DMS 273 (cell line): ENCODE data around the gene TTLL6.
A peak's percentile ranks its signal among the peaks of the same experiment; 100 is the strongest.

Experiments
- DNase-seq: peaks from one replicate; lab custom pipeline; 2025; ENCODE audit not compliant: unreplicated experiment; lab: John Stamatoyannopoulos, UW

The TTLL6 gene

DNA sequence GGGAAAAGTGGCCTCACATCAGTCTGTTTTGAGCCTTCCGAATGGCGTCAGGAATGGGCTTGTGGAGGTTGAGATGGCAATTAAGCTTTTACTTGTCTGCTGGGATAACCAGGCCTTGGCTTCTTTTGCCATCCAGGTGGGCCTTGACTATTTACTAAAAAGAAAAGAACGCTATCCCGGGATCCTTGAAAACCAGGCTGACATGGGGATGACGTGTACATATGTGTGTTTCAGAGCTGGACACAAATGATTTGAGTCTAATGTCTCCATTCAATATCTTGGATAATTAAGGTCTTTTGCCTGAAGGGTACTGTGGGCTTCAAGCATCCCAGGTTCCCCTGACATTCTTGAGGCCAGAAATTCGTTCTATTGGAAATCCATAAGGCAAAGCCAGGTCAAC is 55.9 kb downstream of the TTLL6 start:
- no peak for DNase-seq

DNA sequence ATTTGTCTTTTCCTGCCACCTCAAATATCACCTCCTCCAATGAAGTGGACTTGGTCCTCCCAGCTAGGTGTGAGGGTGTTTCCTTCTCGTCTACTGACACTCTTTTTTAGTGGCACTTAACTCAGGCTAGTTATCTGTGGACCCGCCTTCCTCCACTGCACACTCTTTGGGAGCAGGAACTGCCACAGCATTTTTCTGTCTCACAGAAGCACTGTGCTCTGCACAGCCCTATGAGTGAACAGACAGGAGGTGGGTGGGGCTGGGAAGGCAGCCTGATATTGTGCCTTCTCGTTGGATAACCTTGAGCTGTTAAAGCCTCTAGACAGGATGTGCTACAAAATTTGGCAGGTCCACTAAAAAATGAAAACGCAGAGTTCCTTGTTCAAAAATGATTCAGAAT is 56.6 kb downstream of the TTLL6 start:
- DNase-seq = no peak

DNA sequence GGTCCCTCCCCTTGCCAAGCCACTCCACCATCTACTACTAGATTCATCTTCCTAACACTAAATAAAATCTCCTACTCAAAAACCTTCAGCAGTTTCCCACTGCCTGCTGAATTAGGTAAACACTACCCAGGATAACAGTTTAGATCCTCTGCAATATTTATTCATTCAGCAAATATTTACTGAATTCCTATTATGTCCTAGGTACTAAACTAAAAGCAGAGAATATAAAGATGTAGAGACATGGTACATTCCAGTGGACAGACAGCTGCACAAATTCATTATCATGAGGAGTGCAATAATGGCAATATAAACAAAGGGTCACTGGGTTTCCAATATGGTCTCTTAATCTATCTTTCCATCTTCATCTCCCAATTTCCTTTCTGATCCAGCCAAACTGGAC is 57.7 kb downstream of the TTLL6 start:
- no peak for DNase-seq

DNA sequence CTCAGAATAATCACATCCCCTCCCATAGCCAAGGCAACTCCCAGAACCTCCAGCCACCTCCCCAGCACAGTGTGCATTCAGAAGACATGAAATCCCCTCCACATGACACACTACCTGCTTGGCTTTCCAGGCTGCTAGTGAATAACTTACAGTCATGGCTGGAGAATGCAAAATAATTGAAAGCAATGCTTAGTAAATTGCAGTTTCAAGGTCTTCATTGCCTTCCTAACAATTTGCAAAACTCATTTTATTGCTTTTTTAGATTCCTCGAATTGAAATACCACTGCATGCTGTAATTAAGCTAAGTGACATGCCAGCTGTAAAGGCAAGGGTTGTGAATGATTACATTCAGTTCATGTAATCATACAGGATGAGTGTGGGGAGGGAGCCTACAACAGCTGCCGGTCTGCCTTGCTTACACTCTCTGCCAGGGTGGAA is 59.5 kb downstream of the TTLL6 start:
- DNase-seq = no peak

DNA sequence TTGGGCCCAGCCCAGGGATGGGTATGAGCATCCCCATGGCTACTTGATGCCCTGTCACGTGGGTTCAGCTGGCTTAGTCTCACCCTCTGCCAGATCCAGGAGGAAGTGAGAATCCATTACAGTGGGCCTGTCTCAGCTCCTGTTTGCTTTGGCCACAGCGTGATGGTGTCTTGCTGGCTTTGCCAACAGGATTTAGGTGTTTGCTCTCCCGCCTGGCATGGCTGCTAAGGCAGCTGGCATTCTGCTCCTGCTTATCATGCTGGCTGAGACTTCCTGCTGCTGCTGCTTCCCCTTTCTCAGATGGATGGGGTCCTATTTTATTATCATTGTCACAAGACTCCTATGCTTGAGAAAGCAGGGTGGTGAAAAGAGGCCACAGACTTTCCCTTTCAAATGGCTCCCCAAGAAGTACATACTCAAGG is 60.2 kb downstream of the TTLL6 start:
- DNase-seq = no peak

DNA sequence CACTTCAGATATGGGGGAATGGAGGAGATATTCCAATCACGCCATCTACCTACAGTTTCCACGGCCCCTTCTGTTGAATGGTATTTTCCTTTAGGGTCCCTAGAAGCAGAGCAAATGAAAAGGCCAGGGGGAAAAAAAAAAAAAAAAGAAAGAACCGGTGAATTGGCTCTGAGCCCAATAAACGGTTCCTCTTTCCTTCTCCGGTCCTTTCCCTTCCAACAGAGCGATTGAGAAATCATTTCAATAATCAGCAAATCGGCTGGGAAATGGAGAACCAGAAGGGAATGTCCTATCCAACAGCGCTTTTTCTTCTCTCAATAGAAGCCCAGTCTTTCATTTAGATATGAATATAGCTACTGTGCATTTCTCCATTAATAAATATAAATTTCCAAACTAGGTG is 61.7 kb downstream of the TTLL6 start:
- no peak for DNase-seq

DNA sequence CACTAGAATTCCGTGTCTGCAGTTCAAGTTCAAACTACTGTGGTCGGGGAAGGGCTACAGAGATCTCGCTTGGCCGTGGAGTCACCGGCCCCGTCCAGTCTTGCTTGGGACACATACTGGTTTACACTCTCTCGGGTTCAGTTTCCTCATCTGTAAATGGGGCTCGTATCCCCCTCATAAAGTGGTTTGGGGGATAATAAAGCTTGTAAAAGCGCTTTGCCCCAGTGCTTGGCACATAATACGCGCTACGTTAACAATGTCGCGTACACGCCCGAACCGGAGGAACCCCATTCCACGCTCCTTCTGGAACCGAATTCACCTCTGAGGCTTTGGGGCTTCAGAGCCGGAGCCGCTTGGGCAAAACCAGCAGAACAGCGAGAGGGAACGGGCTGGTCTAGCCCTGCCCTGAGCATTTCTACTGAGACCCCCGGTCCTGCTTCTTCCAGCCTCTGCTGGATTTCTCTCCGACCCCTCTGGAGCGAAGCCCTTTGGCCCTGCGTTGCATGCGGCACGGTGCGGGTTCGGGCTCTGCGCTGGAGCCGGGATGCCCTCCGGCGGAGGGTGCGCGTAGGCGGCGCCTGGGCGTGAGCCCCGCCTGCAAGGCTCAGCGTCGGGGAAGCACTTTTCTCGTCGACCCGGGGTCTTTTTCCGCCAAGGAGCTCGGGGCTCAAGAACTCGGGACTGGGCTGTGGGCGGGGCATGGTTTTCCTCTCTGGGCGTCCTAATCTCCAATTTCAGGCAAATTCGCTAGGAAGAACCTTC is 62.3 kb downstream of the TTLL6 start:
- DNase-seq = no peak

DNA sequence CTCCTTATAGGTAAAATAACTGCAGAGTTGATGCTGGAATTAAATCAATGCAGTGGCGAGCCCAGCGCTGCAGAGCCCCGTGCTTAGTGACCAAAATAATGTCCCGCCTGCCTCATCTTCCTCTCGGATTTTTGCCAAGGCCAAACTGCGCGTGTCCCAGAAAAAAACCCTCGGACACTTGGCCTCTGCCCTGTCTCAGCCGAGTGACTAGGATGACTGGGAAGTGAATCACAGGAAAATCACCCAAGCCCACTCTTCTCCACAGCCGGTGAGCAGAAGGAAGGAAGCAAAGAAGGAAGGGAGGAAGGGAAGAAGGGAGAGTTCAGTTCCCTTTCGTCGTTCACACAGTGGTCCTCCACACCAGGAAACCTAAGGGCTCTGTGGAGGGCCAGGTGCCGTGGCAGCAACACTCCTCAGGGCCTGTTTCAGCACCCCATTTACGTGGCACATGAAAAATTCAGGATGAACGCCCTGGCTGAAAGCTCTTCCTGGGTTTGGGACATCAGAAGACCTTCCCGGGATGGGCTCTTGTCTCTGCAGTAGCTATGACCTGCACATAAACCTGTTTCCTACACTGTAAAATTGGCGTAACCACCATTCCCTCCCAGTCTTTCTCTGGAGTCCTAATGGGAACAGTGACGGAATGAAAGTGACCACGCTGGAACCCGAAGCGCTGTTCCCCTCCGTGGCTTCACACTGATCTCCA is 63.1 kb downstream of the TTLL6 start:
- DNase-seq = no peak

DNA sequence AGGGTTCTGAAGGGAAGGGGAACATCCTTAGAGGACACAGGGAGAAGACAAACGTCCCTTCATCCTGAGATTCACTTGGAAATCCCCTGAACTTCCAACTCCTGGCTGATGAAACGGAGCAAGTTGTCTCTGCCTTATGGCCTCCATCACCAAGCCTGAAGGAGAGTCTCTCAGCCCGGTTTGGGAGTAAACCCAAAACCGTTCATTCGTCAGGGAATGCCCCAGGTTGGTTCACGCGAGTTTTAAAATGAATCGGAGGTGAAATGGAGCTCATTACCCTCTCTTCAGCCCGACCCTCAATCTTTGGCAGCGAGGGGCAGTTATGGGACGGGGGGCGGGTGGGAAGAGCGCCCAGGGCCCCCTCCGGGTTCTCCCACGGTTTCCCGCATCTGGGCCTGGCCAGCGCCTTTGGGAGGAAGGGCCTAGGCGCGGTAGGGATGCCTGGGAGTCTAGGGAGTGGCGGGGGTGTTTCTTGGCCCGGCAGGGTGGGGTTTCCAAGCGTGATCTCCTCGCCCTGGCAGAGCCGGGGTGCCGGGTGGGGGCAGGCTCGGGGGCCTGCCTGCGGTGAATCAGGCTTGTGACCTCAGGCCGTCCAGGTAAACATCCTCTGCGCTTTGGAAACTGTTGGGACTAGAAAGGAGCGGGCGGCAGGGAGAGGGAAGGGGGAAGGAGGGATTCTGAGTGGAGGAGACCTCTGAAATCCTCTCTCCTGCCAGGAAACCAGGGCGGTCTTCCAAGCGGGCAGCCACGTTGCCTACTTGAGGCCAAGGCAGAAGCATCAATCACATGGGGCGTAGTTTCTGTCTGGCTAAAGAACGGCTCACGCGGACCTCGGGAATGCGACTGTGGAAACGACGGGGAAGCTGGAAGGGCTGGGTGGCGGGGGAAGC is 64.4 kb downstream of the TTLL6 start:
- no peak for DNase-seq

DNA sequence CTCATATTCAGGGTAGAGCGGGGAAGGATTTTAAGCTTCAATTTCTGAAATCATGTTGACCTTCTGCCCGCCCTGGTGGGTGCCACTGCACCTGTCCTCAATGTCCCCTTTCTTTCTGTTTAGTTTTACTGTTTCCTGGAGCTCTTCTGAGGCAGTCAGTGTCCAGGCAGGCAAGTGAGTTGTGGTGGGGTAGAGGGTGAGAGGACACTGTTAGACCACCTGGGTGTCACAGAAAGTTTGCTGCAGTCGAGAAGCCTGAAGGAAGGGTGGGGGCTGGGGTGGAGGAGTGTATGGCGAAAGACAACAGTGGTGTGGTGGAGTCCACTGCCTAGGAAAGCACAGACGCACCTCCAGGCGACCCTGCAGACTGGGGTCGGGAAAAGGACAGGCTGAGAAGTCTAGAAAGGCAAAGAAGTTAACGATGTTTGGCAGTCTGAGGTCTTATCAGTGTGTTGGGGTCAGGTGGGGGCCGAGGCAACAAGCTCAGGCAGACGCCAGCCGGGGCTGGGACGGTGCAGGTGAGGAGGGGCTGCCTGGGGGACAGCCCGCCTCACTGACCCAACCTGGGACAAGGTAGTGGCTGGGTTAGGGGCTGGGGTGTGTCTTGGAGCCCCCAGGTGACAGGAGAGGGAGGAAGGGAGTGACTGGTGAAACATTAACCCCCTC is 65.2 kb downstream of the TTLL6 start:
- DNase-seq = no peak

DNA sequence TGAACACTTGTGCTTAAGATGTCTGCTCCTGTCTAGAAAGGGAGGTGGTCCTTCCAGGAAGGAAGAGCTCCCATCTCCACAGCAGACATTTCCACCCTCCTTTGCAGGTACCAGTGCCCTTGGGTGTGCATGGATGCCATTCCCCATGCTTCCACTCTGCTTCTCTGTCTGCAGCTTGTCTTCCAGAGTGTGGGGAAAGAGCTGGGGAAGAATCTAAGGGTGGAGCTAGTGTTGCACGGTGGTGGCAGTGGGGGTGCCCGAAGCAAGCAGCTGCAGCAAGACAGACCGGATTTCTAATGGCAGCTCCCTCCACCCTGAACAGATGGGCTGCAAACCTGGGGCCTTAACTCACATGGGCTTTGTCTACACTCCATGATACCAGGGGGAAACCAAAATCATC is 65.9 kb downstream of the TTLL6 start:
- peak; percentile 27 for DNase-seq

DNA sequence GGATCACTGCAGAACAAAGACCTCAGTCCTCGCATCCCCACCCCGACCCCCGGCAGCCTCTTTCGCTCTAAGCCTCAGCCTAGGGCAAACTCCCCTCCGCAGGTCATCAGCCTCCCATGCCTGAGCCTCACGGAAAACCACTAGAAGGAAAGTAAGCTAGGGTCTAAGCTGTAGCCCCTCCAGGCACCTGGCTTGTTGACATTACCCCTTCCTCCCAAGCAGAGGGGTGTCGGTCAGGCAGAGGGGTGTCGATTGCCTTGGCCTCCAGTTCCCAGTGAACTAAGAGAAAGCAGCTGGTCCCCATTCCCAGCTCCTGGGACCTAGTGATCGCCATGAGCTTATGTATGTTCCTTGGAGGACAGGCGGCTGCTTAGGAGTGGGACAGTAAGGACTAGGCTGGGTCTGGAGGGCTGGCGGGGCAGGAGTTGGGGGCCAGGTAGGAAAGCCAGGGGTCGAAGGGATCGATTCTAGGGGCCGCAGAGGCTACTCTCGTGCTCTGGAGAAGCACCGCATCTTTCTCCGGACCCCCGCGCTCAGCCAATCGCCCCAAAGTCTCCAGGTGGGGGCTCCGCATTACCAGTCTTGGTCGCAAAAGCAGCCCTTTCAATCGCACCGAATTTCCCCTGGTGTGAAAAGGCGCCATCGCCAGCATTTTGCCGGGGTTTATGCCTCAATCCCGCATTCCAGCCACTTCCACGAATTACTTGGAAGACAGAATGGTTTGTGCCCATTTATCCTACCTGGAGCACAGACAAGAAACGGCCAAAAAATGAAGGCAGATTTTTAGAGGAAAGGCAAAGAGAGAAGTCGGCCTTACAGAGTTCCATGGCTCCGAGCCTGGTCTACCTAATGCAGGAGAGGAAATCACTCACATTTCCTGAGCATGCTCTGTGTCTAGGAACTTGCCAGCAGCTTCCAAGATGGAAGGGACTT is 67.1 kb downstream of the TTLL6 start:
- DNase-seq = no peak

DNA sequence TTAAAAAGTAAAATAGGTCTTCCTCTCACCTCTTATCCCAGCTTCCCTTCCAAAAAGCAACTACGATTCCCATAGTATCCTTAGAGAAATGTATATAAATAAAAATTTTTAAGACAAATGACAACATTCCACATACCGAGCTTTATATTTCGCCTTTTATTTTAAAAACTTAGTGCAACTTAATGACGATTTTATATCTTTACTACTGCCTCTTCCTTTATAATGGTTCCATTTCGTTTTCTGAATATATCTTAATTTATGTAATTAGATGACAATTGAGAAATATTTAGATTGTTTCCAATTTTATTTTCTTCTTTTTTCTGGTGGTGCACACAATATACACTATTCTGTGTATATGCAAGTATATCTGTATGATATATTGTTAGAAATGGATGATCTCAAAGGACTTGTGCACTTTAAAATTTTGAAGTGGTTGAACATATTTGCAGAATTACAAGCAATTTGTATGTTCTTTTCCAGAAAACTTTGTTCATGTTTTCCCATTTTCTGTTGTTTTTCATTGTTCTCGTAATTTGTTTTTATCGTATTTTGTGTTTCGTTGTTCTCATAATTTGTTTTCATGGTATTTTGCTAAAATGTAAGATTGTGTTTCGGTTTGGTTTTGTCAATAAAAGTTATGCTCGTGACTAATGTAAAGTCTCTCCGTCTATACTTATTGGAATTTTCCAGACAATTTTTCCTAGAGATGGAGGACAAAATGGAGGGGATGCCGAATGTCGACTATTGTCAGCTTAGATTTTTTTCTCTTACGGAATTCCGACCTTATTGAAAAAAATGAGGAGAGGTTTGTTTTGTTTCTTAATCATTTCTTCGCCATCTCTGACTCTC is 68.1 kb downstream of the TTLL6 start:
- DNase-seq = no peak

DNA sequence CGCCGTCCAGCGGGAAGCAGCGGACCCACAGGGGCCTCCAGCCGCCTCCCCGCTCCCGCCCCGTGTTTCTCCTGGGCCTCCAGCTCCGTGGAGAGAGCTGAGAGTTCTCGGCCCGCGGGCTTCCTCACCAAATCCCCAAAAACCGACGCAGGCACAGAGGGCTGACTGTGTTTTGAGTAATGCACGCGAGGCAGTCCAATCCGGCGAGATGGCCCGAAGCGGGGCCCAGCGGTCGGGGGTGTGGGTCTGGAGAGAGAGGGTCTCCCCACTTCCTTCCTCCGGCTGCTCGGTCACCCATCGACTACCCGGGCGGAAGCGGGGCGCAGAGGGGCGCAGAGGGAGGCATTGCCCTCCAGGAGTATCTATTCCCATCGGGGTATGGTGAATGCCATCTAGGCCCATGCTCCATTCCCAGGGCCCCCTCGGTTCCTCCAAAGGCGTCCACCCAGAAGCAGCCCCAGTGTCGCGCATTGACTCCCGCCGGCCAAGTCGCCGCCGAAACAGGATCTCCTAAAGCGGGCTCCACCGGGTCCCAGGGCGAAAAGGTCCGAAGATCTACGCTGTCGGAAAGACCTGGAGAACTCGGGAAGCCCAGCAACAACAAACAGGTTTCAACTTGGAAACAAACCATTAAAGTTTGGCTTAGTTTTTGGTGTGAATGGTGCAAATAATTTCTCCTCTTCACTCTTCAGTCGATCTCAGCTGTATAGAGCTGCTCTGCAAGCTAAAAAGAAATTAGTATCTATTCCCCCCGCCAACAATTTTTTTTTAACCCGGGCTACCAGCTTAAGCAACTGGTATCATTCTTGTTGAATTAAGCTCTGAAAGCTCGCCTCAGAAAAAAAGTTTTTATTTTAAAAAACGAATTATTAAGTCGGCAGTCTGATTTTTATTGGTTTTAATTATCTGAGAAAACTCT is 69.3 kb downstream of the TTLL6 start:
- no peak for DNase-seq

DNA sequence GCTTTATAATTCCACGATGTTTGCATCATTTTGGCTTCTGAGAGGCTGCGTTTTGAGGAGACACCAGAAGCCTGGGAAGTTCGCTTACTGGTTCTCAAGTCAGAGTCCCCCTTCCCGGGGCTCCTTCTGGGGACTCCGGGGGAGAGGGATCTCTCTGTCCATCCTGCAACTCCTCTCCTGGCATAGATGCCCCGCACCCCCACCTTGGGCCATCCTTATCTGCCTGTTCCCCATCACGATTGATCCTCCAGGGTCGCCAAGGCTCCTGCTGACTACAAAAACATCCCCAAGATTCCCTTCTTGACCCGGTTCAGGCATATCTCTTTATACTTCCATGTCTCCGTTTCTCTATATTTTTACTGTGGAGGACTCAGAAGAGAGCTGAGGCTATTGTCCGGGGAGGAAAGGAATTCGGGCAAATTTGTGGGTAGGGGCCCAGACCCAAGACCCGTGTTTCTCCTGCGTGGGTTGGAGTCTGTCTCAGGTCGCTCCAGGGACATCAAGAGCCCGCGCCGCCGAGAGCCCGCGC is 70.0 kb downstream of the TTLL6 start:
- DNase-seq = no peak

DNA sequence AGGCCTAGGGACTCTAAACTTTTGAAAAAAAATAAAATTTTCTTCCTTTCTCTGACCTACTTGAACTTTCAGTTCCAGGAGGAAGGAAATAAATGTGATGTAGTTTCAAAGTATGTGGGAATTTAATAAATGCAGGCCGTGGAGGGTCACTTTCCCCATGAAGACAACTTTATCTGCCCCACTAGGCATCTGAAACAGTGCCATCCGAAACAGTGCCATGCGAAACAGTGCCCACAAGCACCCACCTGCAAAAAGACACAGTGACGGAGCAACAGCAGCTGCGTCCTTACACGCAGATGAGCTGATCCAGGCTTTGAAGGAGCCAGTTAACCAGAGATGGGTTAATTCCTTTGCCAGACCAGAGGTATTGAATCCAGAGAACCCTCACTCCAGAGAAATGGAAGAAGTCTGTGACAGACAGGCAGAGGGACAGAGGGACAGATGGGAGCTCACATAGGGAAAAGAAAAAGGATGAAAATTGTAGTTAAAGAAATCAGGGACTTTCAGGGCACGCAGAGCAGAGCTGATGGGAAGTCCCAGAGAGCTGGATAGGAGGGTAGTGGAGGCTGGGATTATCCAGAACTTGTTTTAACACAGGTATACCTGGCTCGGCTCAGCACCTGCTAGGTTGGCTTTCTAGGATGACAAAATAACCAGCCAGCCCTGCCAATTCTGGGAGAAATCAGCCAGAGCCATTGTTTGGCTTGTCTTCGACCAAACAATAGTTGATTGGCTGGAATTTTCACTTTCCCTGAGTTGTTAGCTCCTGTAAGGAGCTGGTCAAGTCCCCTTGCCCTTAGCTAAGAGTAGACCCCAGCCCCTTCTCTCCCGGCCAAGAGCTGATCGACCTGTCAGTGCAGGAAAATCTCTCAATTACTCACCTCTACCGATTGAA is 71.4 kb downstream of the TTLL6 start:
- no peak for DNase-seq

DNA sequence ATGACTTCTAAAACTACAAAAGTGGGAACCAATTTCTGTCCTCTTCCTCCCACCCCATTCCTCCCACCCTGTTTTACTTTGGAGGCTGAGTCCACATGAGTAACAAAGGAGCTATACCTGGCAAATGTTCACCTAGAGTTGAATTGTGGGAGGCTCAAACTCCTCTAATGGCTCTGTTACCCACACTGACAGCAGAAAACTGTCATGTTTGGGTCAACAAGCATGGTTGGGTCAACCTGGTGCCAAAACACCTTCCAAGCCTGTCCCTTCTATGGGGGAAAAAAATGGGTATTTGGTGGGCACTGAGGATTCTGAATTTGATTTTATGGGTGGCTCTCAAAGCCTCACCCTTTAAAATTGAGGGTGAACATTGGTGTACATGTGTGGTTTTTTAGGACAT is 76.5 kb downstream of the TTLL6 start:
- DNase-seq = no peak
